Measurements from ENCODE around the gene CPD. TPM values are rescaled to one million over a fixed set of nuclear protein-coding genes. Genes with fewer than 3 reads are reported as not detected.

The CPD gene
- total RNA-seq, result 123 and 124 TPM in 2 replicates
- long read RNA-seq, partial matches to known transcripts, result 39 of 66 reads
- long read RNA-seq, other reads (novel, unspliced or antisense), result 27 of 66 reads

DNA sequence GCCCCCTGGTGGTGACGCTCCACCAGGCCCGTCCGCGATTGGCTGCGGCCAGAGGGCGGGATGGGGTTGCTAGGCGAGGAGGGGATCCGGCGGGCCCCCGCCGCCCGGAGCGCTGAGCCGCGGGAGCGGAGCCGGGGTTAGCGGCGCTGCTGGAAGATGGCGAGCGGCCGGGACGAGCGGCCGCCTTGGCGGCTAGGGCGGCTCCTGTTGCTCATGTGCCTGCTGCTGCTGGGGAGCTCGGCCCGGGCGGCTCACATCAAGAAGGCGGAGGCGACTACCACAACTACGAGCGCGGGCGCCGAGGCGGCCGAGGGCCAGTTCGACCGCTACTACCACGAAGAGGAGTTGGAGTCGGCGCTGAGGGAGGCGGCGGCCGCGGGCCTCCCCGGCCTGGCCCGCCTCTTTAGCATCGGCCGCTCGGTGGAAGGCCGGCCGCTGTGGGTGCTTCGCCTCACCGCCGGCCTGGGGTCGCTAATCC lies at the start of gene CPD:
Gene CPD (plus strand): TSS at position 103 of the 478 bp plus-strand sequence. CDS start 54 bp downstream, at position 157.
- peak within 1 kb of the TSS; percentile 86 for H3K4me3 Mint-ChIP-seq (ENCODE audit: low read depth)
- peak; percentile 98 for DNase-seq (ENCODE audit: low spot score, unreplicated experiment)
- H3K9me3 Mint-ChIP-seq (ENCODE audit: low read depth), result no peaks in the 10 kb centered on the region
- H3K36me3 Mint-ChIP-seq (ENCODE audit: insufficient read depth), result no peaks in the 10 kb centered on the region
- TF ChIP-seq, protein P1, sequence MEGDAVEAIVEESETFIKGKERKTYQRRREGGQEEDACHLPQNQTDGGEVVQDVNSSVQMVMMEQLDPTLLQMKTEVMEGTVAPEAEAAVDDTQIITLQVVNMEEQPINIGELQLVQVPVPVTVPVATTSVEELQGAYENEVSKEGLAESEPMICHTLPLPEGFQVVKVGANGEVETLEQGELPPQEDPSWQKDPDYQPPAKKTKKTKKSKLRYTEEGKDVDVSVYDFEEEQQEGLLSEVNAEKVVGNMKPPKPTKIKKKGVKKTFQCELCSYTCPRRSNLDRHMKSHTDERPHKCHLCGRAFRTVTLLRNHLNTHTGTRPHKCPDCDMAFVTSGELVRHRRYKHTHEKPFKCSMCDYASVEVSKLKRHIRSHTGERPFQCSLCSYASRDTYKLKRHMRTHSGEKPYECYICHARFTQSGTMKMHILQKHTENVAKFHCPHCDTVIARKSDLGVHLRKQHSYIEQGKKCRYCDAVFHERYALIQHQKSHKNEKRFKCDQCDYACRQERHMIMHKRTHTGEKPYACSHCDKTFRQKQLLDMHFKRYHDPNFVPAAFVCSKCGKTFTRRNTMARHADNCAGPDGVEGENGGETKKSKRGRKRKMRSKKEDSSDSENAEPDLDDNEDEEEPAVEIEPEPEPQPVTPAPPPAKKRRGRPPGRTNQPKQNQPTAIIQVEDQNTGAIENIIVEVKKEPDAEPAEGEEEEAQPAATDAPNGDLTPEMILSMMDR (IDR thresholded peaks at IDR 0.05; ENCODE audit: unreplicated experiment), result no peak
- H3K27ac Mint-ChIP-seq, result peak within 1 kb of the TSS; percentile 79
- H3K4me1 Mint-ChIP-seq (ENCODE audit: low read depth), result peaks cover 49% of the 10 kb centered on the region
- H3K27me3 Mint-ChIP-seq, result no peaks in the 10 kb centered on the region

DNA sequence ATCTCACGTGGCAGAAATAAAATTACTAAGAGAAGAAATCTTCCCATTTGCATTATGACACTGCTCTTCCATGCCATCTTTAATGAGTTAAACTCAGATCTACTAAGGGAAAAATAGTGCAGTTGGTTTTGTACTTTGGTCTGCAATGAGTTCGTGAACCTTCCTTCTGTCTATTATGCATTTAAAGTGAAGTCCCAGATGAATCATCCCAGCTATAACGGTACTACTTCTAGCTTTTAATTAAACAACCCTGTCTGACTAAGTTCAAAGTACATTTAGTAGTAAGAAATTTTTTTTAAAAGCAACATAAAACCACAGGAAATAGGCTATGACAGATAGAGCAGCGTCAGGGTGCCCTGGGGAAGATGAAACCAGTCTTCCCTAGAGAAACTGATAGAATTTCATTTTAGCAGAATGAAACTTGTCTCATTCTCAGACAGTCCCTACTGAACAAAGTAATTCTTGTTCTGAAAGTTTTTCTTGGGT lies 46.6 kb upstream of the CPD start:
- no peak overlapping the region for H3K27ac Mint-ChIP-seq
- peaks cover 10% of the 10 kb centered on the region for H3K9me3 Mint-ChIP-seq (ENCODE audit: low read depth)
- no peaks in the 10 kb centered on the region for H3K36me3 Mint-ChIP-seq (ENCODE audit: insufficient read depth)
- DNase-seq (ENCODE audit: low spot score, unreplicated experiment), result no peak
- TF ChIP-seq, protein P1 (IDR thresholded peaks at IDR 0.05; ENCODE audit: unreplicated experiment), result no peak
- no peak overlapping the region for H3K4me3 Mint-ChIP-seq (ENCODE audit: low read depth)
- H3K27me3 Mint-ChIP-seq, result no peaks in the 10 kb centered on the region
- peaks cover 30% of the 10 kb centered on the region for H3K4me1 Mint-ChIP-seq (ENCODE audit: low read depth)

DNA sequence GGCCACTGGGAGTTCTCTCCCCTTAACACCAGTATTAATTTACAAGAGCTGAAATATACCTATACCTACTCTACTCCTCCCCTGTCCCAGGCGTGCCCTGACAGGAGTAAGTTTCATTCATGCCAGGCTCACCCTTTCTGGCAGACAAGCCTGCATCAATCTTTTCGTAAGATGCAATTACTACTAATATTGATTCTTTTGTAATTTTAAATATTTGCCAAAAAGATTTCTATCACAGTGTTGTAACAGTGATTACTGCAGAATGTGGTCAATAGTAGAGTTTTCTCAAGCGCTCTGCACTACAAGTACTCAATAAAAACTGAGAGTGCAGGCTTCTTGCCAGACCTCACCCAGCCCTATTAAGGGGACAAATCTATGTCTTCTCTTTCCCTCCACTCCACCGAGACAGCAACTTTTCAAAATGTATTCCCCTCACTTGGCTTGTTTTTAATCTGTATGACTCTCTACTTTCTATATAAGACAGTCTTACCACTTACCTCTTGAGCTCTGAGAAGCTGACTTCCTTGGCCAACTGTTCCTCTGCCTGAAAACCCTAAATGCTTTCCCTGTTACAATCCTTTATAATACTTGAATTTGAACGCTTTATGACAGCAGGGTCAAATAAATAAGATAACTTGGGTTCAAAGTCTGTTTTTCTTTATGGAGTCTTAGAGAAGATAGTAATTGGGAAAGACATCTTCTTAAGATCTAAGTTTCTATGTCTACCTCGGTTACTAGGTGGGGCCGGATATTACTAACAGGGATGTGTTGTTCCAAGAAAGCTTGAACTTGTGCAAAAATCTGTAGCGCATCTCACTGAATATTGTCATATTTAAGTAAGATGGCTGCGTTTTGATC lies 45.0 kb upstream of the CPD start, which contains the start of gene TMIGD1:
Gene TMIGD1 (minus strand): TSS at position 555 of the 858 bp plus-strand sequence. CDS start 1,924 bp downstream, outside the sequence.
- H3K36me3 Mint-ChIP-seq (ENCODE audit: insufficient read depth), result no peaks in the 10 kb centered on the region
- H3K27ac Mint-ChIP-seq, result peak within 1 kb of the TSS; percentile 57
- TF ChIP-seq, protein P1 (IDR thresholded peaks at IDR 0.05; ENCODE audit: unreplicated experiment), result no peak
- peaks cover 10% of the 10 kb centered on the region for H3K9me3 Mint-ChIP-seq (ENCODE audit: low read depth)
- no peaks in the 10 kb centered on the region for H3K27me3 Mint-ChIP-seq
- no peak within 1 kb of the TSS for H3K4me3 Mint-ChIP-seq (ENCODE audit: low read depth)
- DNase-seq (ENCODE audit: low spot score, unreplicated experiment), result no peak
- peaks cover 34% of the 10 kb centered on the region for H3K4me1 Mint-ChIP-seq (ENCODE audit: low read depth)

GRCh38 chr17:30334421-30334820 lies 44.3 kb upstream of the CPD start:
- Mint-ChIP-seq H3K4me1 (ENCODE audit: low read depth) (peaks cover 31% of the 10 kb centered on the region), H3K9me3 (ENCODE audit: low read depth) (peaks cover 10% of the 10 kb centered on the region), H3K4me3 (ENCODE audit: low read depth) (no peak overlapping the region), H3K27me3 (no peaks in the 10 kb centered on the region), H3K36me3 (ENCODE audit: insufficient read depth) (no peaks in the 10 kb centered on the region), H3K27ac (no peak overlapping the region)
- no peak for DNase-seq (ENCODE audit: low spot score, unreplicated experiment)
- TF ChIP-seq, protein P1 (IDR thresholded peaks at IDR 0.05; ENCODE audit: unreplicated experiment), result no peak

GRCh38 chr17:30336369-30337171 lies 42.2 kb upstream of the CPD start:
- TF ChIP-seq, protein P1 (IDR thresholded peaks at IDR 0.05; ENCODE audit: unreplicated experiment), result peak; percentile 61
- DNase-seq (ENCODE audit: low spot score, unreplicated experiment), result no peak
- Mint-ChIP-seq H3K27ac (peak overlapping the region; percentile 82), H3K9me3 (ENCODE audit: low read depth) (peaks cover 10% of the 10 kb centered on the region), H3K4me1 (ENCODE audit: low read depth) (peaks cover 41% of the 10 kb centered on the region), H3K27me3 (no peaks in the 10 kb centered on the region), H3K36me3 (ENCODE audit: insufficient read depth) (no peaks in the 10 kb centered on the region), H3K4me3 (ENCODE audit: low read depth) (no peak overlapping the region)
